GM19043 (cell line): ENCODE data around the gene NGDN.
"Not testable (repeated sequence)": the region's sequence is repeated elsewhere in the genome, so short reads cannot be mapped to it uniquely, and the experiment has no call there.

Experiments
- ATAC-seq: cut with Tn5 transposase; IDR thresholded peaks from one replicate; pipeline ENCODE4 v1.9.1; 2021; ENCODE audit warnings: low read depth; ENCODE audit not compliant: unreplicated experiment

Gene NGDN

GRCh38 chr14:23469127-23469905 lies at the start of gene NGDN:
NGDN (plus strand) TSS chr14:23469703; CDS start chr14:23469716, 13 bp downstream.
- peak; percentile 89 for ATAC-seq

GRCh38 chr14:23421594-23421993 lies 47.9 kb upstream of the NGDN start:
- ATAC-seq, result no peak

DNA sequence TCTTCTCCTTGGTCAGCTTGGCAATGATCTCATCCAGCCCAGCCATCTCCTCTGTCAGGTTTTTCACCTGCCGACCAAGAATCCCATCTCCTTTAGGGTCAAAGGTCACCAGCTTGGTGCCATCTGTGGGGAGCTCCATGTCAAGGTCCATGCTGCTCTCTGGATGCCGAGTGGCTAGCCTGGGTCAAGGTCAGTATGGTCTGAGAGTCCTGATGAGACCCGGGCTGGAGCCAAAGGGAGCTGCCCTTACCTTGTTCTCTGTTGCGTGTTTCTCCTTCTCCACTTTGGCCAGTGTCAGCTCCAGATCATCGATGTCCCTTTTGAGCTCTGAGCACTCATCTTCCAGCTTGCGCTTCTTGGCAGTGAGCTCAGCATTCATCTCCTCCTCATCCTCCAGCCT lies 45.8 kb upstream of the NGDN start:
- ATAC-seq, result no peak

GRCh38 chr14:23425169-23425568 lies 44.3 kb upstream of the NGDN start:
- ATAC-seq, result no peak

DNA sequence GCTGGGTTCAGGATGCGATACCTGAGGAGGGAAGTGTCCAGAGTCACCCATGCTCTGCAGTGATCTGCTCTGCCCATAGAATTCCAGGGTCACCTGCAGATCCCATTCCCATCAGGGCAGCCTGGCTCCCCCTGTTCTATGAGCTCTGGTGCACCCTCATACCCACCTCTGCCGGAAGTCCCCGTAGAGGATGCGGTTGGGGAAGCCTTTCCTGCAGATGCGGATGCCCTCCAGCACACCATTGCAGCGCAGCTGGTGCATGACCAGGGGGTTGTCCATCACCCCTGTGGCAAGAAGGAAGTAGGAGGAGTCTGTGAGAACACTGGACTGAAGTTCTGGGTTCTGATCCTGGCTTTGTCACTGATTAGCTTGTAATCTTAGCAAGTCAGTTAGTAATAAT lies 43.7 kb upstream of the NGDN start:
- ATAC-seq, result not testable (repeated sequence)

DNA sequence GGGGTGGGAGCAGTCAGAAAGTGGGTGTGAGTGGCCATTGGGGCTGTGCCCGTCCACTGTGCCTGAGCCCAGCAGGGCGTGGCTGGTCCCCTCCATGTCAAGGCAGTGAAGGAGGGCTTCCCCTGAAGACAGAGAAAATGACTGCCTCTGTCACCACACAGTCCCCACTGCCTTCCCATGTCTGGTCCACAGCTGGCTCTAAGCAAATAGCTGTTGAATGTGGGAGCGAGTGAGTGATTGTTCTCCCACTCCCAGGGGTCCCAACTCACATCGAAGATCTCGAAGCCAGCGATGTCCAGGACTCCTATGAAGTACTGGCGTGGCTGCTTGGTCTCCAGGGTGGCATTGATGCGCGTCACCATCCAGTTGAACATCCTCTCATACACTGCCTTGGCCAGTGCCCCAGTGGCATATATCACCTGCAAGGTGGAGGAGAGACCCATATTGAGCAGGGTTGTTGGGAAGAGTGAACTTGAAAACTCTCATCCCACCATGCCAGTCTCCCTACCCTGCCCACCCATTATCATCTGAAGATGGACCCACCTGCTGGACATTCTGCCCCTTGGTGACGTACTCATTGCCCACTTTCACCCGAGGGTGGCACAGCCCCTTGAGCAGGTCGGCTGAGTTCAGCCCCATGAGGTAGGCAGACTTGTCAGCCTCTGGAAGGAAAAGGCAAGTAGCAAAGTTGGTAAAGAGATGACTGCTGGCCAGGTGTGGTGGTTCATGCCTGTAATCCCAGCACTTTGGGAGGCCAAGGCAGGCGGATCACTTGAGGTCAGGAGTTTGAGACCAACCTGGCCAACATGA lies 40.6 kb upstream of the NGDN start:
- ATAC-seq, result no peak

DNA sequence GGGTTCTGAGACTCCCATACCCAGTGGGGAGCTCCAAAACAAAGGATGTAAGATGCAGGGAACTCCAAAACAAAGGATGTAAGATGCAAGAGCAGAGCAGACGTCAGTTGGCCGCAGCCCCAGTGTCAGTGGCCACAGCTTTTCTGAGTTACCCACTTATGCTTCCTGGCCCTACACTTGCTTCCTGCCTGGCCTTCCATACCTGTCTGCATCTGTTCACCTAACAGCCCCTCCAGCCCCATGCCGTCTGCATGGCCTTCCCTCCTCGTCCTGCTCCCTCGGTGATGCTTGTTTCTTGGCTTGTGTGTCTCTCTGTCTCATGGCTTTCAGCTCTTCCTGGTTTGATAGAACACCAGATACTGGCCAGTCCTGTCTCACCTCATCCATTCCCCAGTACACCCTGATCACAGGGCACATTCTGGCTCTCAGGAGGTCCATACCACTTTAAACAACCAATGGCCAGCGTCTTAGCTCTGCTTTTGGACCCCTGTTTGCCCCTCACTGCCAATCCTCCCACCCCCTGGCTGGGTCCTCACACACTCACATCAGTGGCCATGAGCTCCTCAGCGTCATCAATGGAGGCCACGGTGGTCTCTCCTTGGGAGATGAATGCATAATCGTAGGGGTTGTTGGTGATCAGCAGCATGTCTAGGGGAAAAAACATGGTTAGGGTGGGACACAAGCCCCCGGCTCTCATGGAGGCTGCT lies 39.3 kb upstream of the NGDN start:
- ATAC-seq, result no peak

DNA sequence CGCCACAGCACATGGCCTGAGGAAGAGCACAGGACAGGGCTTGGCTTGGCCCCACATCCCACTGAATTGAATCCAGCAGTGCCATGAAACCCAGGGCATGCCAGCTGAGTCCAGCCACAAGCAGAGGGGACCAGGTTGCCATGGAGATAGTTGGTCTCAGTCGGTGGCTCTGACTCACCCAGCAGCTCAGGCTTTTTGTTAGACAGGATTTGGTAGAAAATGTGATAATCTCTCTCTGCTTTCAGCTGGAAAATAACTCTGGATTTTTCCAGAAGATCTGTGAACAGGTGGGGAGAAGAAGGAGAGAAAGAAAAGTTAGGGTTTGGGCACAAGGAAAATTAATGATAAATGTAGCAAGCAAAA lies 38.8 kb upstream of the NGDN start:
- no peak for ATAC-seq

DNA sequence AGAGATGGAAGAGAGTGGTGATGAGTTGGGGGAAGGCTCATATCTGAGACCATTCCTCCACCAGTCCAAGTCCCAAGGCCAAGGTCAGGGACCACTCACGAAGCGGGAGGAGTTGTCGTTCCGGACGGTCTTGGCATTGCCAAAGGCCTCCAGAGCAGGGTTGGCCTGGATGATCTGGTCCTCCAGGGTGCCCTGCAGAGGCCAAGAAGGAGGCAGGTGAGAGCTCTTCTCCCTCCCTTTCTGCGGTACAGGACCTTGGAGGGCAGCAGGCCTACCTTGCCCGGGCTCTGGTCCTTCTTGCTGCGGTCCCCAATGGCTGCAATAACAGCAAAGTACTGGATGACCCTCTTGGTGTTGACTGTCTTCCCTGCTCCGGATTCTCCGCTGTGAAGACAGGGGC lies 38.0 kb upstream of the NGDN start:
- ATAC-seq, result no peak

DNA sequence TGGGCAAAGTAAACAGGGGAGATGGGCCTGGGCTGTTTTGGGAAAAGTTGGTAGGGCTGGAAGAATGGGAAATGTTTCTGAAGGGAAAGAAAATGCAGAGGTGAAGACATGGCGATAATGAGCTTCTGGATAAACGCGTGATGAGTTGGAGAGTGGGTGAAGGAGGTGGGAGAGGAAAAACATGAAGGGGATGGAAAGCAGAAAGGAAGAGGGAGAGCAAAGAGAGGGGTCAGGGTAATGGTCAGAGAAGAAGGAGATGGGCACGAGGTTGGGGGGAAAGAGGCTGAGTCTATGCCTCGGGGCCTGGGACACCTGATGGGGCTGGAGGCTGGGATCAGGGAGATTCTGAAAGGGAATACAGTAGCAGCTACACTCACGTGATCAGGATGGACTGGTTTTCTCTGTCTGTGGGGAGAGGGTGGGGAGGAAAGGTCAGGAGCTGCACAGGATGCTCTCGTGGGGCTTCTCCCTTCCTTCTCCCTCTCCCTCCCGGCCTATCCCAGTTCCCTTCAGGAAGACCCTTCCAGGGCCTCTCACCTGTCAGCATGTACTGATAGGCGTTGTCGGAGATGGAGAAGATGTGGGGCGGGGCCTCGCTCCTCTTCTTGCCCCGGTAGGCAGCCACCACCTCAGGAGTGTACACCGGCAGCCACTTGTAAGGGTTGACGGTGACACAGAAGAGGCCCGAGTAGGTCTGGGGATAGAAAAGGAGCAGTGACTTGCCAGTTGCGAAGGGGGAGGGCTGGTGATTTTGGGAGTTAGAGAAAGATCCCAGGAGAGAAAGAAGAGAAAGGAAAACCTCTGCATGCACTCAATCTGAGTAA lies 37.2 kb upstream of the NGDN start:
- no peak for ATAC-seq

GRCh38 chr14:23432946-23433345 lies 36.6 kb upstream of the NGDN start:
- ATAC-seq, result no peak

DNA sequence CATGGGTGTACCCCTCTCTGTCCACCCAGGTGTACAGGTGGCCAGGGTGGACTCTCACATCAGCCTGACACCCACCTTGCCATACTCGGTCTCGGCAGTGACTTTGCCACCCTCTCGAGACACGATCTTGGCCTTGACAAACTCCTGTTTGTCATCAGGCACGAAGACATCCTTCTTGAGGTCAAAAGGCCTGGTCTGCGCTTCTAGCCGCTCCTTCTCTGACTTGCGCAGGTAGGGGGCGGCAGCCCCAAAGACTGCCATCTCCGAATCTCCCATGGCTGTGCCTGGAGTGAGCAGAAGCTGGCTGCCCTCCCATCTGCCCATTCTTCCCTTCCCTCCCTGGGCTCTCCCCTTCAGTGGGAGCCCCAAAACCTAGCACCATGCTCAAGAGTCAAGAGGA lies 36.0 kb upstream of the NGDN start:
- ATAC-seq, result no peak

DNA sequence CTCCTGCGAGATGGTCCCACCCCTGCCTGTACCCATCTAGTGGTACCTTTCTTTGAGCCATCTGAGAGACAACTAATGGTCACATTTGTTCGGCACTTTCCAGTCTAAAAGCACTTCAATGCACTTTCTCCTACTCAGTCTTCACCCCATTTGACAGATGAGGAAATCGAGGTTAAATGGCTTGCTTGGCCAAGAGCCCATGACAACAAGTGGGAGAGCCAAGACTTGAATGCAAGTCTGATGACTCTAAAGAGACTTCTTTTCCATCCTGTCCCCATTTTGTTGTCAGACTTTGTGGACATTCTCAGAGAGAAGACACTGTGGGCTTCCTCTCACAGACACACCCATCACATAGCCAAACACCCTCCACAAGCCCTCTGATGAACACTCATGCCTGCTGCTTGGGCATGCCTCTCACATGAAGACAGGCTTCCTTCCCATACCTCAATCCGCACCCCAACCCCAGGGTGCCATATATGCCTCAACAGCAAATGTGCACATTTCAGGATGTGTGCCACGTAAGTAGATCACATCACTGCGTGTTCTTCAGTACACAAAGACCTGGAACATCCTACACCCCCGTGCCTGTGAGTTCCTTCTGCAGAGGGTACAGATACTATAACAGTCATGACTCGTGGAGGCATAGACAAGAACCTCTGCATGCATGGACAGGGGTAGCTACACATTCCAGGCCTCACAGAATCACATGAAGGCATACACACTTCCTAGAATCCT lies 34.8 kb upstream of the NGDN start:
- ATAC-seq, result no peak

GRCh38 chr14:23435543-23436326 lies 33.8 kb upstream of the NGDN start, which contains the start of gene MYH7:
MYH7 (minus strand) TSS chr14:23435660; CDS start chr14:23433732, 1,928 bp downstream.
- ATAC-seq, result no peak

GRCh38 chr14:23436327-23437132 lies 33.0 kb upstream of the NGDN start:
- no peak for ATAC-seq

DNA sequence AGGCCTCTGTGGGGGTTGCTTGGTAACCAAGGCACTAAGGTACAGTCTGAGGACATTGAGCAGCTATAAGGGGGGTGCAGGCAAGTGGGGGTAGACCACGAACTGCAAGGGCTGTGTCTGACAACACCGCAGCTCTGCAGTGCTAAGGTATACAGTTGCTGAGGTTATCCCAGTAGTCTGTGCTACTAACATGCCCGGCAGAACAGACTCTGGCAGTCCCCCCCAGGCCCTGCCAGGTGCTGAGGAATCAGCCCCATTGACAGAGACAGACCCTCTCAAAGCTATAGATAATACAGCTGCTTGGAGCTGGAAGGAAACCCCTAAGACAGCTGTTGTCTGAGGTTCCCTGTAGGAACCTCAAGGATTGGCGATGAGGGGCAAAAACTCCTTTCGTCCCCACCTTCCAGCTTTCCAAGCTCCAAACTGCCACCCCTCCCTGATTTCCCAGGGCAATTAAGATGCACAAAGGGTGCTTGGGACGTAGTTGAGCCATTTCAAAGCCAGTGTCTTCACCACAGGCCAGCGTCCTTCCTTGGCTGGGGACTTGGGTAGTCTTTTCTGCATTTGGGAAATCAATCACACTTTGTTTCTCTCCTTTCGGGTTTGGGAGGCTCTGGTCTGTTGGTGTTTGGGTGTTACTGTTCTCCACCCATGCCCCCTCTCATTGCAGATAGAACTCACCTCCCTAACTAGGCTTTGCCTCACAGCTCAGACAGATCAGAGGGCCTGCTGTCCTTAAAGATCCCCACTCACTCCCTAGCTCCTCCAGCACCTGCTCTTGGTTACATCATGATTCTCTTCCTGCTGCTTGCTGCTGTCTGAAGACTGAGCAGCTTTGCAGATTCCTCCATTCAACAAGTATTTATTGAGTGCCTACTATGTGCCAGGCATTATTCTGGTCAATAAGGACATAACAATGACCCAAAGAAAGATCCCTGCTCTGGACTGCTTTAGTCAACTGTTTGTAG lies 32.1 kb upstream of the NGDN start:
- ATAC-seq, result no peak
